RPMI7951 (cell line): ENCODE measurements around the gene OTULIN. TPM values are rescaled to one million over a fixed set of nuclear protein-coding genes. Genes with fewer than 3 reads are reported as not detected.

Experiments used
- DNase-seq: peaks from one replicate; pipeline ENCODE4 v3.0.0-alpha.2; 2012; ENCODE audit warnings: low read depth
- total RNA-seq: library from RNA; depleted of rRNA; stranded (reverse); fragments of >200 nt; shearing (Covaris generic); gene quantifications from 2 replicates; pipeline ENCODE4 v1.2.3, GENCODE V29; 2014; rRNA removed

The OTULIN gene
- total RNA-seq, 1 experiment from 2014 or later: 21.1 TPM

GRCh38 chr5:14741801-14742440, 77.4 kb downstream of the OTULIN start:
- no peak for DNase-seq

DNA sequence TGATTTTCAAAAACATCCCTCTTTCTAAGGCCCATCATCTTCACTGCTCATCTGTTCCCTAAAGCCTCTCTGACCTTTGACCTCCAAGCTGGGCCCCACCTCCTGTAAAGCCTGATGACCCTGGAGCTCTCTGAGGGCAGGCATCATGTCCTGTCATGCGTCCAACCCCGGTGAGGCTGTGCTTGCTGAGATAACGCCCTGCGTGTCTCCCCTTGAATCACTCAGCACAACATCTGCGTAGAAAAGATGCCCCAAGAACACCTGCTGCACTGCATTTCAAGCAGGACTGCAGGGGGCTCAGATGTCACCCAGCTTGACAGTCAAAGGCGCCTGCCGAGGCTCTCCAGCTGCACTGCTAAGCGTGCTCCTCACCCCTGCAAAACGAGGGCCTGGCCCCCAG, 78.0 kb downstream of the OTULIN start:
- DNase-seq: no peak

GRCh38 chr5:14743601-14744295, 79.2 kb downstream of the OTULIN start:
- DNase-seq: peak; percentile 55

DNA sequence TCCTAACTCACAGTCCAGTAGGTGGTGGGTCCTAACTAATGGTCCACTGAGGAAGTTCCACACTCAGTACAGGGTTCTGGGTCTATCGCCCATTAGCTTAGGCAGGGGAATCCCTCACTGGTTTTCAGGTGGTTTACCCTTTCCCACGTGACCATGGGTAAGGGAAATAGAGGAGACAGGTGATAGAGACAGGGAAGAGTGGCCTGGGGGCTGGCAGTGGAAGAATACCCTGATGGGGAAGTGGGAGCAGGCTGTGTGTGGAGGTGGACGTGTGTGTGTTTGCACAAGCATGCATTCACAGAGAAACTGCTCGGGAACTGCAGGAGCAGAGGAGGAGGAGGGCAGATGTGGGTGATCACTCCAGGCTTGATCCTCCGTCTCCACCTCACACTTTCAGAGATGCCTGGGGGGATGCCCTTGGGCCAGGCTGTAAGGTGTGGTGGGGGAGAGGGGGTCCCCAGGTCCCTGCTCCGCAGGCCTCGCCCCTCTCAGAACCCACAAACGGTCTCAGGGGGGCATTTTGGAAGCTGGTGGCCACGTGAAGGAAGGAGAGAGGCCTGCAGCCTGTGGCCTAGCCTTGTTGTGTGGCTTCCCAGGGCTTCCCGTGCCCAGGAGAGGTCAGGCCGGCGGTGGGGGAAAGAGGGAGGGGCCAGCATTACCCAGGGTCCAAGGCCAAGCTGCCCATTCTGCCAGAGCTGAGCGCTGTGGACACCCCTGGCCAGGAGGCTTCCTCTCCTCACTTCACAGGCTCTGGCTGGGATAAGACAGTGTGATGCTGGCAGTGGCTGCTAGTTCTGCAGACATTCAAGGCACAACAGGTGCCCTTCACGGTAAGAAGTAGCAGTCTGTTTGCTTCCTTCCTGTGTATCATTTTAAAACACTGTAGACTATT, 80.0 kb downstream of the OTULIN start:
- DNase-seq: no peak

- no peak for DNase-seq
These were observed 80.7 kb downstream of the OTULIN start for GRCh38 chr5:14745188-14745563.

- DNase-seq: no peak
These were observed 81.2 kb downstream of the OTULIN start for GRCh38 chr5:14745753-14746152.

DNA sequence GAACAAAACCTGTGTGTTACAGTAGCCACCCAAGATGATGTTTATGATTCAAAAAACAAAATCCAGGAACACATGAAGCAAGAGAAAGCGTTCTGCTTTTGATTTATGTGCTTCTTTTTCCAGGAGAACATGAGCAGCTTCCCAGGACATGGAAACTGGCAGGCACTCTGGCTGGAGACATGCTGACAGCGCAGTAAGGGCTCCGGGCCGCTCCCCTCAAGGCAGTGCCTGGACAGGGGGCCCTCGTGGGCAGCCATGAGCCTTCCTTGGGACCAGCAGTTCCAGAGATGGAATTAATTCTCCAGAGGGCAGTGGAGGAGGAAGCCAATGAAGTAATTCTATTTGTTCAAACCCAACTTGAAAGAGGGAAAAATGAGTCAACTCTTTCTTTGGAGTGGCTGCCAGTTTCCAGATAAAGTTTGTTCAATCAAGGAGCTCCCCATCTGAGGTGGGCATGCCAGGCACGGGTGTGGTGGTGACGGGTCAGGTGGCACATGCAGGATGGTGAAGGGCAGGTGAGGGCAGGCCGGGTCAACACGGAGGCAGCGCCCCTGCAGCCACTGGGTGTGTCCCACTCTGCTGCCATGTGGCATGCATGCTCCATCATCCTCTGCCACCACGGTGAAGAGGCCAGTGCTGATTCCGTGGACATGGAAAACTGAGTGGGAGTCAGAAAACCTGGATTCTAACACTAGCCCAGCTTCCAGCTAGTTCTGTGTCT, 83.8 kb downstream of the OTULIN start:
- DNase-seq: no peak

Other genes with a start within 250 kb of the OTULIN start
- gene OTULINL, start 82.9 kb upstream of the OTULIN start, total RNA-seq: 4.4 and 5.5 TPM in 2 replicates
- 57.0 and 70.5 TPM in 2 replicates for gene ANKH, start 207.1 kb downstream of the OTULIN start, total RNA-seq